SH-SY5Y (cell line): ENCODE results near the gene EPC1.

ENCODE experiments used
- GATA2 ChIP-seq: IDR thresholded peaks from 2 replicates; pipeline ENCODE4 v1.6.1; 2011; ENCODE audit warnings: mild to moderate bottlenecking, low read depth, low read length
- GATA3 ChIP-seq: IDR thresholded peaks from 2 replicates; pipeline ENCODE4 v1.6.1; 2011; ENCODE audit warnings: low read depth, mild to moderate bottlenecking, low read length, moderate library complexity

DNA sequence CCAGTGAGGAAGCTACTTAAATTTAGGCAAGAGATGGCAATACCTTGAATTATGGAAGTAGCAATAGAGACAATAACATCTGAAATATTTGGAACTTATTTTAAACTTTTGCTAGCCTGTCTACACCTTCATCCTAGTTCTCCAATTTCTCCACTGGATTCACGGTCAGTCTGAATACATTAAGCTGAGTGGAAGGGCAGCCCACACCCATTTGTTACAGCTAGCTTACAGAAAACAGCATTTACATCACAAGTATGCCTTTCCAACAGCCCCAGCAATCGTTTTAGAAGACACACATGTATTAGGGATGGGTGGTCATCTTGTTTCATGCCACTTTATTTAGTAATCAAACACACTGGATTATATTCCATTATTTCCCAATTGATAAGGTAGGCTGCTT lies 16.7 kb downstream of the EPC1 start:
- no peak for TF ChIP-seq GATA2
- TF ChIP-seq GATA3 = no peak
